GM19043 (cell line): Measurements from ENCODE around the gene TRAF2.

Experiments used
- ATAC-seq: cut with Tn5 transposase; IDR thresholded peaks from one replicate; pipeline ENCODE4 v1.9.1; 2021; ENCODE audit warnings: low read depth; ENCODE audit not compliant: unreplicated experiment

Gene TRAF2

DNA sequence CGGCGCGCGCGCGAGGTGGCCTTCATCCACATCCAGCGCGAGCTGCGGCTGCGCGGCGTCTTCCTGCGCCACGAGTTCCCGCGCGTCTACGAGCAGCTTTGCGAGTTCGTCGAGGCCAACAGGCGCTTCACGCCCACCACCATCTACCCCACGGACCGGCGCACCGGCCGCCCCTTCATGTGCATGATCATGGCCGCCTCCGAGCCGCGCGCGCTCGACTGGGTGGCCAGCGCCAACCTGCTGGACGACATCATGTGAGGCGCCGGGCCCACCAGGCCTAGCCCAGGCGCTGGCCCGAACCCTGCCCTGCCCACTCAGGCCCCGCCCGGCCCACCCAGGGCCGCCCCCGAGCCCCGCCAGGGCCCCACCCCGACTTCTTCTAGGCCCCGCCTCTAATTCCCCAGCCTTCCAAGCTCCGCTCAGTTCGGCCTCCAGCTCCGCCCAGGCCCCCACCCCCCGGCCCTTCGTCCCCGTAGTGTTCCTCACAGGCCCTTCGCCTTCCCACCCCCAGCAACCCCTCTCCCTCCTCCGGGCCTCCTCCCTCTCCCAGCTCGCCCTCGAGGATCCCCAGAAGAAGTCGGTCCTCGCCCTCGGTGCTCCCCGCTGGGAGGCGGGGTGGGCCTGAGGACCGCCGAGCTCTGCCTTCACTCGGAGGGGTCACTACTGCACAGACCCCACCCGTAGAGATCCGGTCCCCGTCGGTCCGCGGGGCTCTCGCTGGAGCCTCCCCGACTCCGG lies 39.1 kb upstream of the TRAF2 start:
- ATAC-seq = no peak

DNA sequence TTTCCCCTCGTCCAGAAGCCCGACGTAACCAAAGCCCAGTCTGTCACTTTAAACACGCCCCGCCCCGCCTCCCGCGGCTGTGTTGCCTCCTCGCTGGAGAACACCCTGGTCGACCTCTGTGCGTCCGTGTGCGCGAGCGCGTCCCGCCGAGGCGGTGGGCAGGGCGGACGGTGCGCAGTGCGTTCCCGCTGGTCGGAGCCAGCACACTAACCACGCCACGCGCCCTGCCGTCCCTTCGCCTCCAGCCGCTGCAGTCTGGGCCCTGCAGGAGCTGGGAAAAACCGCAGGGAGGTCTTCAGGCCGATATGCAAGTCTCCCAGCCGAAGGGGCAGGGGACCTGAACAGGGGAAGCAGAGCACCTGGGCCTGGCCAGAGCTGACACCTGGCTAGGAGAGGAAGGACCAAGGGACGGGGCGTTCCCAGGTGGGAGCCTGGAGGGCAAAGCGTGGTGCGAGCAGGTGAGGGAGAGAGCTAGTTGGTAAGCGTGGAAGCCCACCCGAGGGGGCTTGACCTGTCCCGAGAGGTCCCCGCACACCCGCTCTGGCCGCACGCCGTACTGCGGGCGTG lies 38.4 kb upstream of the TRAF2 start:
- no peak for ATAC-seq

DNA sequence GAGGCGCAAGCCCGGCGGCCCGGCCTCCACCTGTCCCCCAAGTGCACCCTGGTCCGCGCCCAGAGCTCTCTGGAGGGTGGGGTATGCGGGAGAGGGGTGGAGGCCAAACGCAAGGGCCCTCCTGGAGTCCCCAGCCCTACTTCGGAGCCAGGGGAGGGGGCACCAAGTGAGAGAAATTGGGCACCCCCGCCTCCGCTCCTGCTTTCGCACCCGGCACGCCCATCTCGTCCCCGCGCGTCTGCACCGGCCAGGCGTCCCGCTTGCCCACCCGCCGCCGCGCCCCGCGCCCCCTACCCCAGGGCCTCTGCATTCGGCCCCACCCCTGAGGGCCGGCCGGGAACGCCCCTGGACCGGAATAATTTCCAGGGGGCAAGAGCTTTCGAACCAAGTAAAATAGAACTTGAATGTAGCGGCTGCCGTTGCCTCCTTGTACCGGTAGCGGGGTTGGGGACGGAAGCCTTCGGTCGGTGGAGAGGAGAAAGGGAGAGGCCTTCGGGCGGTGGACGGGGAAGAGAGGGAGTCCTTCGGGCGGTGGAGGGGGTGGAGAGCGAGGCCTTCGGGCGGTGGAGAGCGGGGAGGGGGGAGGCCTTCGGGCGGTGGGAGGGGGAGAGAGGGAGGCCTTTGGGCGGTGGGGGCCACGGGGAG lies 37.8 kb upstream of the TRAF2 start:
- no peak for ATAC-seq

DNA sequence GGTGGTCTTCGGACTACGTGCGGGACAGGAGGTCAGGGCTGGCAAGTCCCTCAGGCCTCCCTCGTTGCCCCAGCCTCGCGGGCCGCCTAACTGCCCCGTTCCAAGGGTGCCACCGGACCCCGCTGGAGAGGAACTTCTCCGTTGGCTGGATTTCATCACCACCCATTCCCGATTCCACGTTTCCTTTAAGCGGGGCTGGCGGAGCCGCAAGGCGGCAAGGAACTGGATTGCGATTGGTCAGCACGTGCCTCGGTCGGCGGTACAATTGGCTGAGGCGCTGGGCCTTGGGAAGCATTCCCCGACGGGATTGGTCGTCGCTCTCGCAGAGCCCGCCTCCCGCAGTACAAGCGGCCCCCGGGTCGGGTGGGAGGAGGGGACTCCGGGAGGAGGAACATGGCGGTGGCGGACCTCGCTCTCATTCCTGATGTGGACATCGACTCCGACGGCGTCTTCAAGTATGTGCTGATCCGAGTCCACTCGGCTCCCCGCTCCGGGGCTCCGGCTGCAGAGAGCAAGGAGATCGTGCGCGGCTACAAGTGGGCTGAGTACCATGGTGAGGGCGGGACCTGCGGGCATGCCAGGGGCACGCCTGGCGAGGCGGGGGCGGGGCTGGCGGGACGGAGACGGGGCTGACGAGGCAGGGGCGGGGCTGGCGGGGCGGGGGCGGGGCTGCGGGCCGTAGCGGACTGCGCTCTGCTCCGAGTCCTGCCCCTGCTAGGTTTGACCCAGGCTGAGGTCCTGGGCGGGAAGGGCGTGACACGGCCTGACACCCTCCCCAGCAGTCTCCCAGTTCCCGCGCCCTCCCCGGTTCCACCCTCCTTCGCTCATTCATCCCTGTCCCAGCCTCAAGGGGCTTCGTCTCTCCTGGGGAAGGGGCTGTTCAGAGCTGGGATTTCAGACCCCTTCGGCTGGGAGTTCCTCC lies 37.0 kb upstream of the TRAF2 start, which contains the start of gene PHPT1:
Gene PHPT1 (plus strand): TSS at position 372 of the 922 bp plus-strand sequence. CDS start 22 bp downstream, at position 394.
- ATAC-seq = peak; percentile 80

GRCh38 chr9:136849960-136850865 lies 36.1 kb upstream of the TRAF2 start:
- no peak for ATAC-seq

- ATAC-seq = no peak
Measured at GRCh38 chr9:136850866-136851775, 35.2 kb upstream of the TRAF2 start.

- ATAC-seq = no peak
Measured at GRCh38 chr9:136851941-136852663, 34.2 kb upstream of the TRAF2 start, which contains the start of gene MAMDC4. MAMDC4 (plus strand) TSS chr9:136852346; CDS start chr9:136852417, 71 bp downstream.

- ATAC-seq = no peak
Measured at GRCh38 chr9:136852664-136853595, 33.4 kb upstream of the TRAF2 start.

DNA sequence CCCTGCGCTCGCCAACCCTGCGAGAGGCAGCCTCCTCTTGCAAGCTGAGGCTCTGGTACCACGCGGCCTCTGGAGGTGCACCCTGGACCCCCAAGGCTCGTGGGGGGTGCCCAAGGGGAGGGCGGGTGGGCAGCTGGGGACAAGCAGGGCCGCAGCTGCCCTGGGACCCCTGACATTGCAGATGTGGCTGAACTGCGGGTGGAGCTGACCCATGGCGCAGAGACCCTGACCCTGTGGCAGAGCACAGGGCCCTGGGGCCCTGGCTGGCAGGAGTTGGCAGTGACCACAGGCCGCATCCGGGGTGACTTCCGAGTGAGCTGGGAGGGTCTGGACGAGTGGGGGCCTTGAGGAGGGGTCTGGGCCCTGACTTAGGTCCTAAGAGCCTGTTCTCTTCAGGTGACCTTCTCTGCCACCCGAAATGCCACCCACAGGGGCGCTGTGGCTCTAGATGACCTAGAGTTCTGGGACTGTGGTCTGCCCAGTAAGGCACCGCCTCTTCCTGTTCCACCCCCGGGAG lies 32.7 kb upstream of the TRAF2 start:
- ATAC-seq = no peak

DNA sequence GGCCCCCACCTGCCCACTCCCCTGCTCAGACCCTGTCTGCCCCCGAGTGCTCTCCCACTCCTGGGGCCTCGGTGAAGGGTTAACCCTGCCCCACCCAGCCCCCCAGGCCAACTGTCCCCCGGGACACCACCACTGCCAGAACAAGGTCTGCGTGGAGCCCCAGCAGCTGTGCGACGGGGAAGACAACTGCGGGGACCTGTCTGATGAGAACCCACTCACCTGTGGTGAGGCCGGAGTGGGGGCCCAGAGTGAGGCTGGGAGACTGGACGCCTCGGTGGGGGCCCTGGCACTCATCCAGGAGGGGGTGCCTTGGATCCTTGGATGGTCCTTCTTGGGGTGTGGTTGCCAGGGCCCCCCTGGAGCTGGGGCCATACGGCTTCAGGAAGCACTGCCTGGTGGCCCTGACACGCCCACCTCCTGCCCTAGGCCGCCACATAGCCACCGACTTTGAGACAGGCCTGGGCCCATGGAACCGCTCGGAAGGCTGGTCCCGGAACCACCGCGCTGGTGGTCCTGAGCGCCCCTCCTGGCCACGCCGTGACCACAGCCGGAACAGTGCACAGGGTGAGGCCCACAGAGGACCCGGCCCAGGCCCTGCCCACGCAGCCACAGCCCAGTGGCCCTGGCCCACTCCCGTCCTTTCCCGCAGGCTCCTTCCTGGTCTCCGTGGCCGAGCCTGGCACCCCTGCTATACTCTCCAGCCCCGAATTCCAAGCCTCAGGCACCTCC lies 32.0 kb upstream of the TRAF2 start:
- ATAC-seq = no peak

- ATAC-seq = no peak
Measured at GRCh38 chr9:136854842-136855460, 31.4 kb upstream of the TRAF2 start.

DNA sequence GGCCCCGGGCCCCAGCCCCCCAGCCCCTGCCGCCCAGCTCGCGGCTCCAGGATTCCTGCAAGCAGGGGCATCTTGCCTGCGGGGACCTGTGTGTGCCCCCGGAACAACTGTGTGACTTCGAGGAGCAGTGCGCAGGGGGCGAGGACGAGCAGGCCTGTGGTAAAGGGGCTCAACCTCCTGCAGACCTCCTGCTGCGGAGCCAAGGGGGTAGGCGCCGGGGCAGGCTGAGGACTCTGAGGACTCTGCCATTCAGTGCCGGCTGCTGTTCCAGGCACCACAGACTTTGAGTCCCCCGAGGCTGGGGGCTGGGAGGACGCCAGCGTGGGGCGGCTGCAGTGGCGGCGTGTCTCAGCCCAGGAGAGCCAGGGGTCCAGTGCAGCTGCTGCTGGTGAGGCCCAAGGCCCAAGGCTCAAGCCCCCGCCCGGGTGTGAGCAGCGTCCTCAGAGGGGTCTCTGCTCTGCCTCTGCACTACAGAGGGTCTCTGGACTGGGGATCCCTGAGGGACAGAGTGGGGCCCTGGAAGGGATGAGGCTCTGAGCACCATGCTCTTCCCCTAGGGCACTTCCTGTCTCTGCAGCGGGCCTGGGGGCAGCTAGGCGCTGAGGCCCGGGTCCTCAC lies 30.7 kb upstream of the TRAF2 start:
- ATAC-seq = no peak

GRCh38 chr9:136856079-136856476 lies 30.2 kb upstream of the TRAF2 start:
- ATAC-seq = no peak

DNA sequence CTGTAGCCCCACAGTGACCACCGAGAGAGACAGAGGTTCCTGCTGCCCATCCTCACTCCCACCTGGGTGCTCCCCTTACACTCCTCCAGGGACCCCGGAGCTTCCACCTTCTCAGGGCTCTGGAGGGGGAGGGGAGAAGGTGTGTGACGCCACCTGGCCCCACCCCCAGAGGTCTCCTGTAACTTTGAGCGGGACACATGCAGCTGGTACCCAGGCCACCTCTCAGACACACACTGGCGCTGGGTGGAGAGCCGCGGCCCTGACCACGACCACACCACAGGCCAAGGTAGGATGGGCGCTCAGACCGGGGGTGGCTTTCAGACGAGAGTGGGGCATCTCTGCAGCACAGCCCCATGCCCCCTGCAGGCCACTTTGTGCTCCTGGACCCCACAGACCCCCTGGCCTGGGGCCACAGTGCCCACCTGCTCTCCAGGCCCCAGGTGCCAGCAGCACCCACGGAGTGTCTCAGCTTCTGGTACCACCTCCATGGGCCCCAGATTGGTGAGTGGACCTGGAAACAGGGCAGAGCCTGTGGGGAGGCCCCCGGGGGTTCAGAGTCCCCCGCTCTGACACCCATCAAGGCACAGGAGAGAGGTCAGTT lies 29.7 kb upstream of the TRAF2 start:
- no peak for ATAC-seq

DNA sequence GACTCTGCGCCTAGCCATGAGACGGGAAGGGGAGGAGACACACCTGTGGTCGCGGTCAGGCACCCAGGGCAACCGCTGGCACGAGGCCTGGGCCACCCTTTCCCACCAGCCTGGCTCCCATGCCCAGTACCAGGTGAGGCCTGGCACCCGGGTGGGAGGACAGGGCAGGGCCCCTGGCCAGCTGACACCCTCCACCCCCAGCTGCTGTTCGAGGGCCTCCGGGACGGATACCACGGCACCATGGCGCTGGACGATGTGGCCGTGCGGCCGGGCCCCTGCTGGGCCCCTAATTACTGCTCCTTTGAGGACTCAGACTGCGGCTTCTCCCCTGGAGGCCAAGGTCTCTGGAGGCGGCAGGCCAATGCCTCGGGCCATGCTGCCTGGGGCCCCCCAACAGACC lies 29.1 kb upstream of the TRAF2 start:
- no peak for ATAC-seq
